HG02852 (cell line): Measurements from ENCODE around the gene WEE2.
"Not testable (repeated sequence)": the region's sequence is repeated elsewhere in the genome, so short reads cannot be mapped to it uniquely, and the experiment has no call there.

ENCODE experiments used
- ATAC-seq: cut with Tn5 transposase; IDR thresholded peaks from one replicate; pipeline ENCODE4 v1.9.1; 2021; ENCODE audit warnings: mild to moderate bottlenecking, moderate library complexity; ENCODE audit not compliant: unreplicated experiment

WEE2 gene

GRCh38 chr7:141763797-141764196 lies 55.6 kb downstream of the WEE2 start, which contains the start of gene TAS2R3:
TAS2R3 (plus strand) TSS chr7:141764097; CDS start chr7:141764159, 62 bp downstream.
- no peak for ATAC-seq

DNA sequence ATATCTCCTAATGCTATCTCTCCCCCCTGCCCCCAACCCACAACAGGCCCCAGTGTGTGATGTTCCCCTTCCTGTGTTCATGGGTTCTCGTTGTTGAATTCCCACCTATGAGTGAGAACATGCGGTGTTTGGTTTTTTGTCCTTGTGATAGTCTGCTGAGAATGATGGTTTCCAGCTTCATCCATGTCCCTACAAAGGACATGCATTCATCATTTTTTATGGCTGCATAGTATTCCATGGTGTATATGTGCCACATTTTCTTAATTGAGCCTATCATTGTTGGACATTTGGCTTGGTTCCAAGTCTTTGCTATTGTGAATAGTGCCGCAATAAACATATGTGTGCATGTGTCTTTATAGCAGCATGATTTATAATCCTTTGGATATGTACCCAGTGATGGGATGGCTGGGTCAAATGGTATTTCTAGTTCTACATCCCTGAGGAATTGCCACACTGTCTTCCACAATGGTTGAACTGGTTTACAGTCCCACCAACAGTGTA lies 62.0 kb downstream of the WEE2 start:
- ATAC-seq, result not testable (repeated sequence)

DNA sequence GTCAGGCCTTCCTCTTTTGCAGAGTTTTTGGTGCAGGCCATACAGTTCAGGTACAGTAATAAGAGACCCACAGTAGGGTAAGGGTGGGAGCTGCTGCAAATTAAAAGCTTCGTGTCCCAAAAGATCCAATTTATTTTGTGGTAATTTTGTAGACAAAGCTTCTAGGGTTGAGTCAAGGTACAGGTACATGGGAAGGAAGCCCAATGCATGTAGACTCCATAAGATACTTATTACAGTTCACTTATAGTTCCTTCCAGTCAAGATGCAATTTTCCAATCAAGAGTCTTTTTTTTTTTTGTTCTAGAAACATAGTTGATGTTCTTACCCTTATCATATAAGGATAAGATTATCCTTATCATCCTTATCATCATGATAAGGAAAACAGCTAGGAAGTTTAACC lies 68.2 kb downstream of the WEE2 start, which contains the start of gene TAS2R4:
Gene TAS2R4 (plus strand): TSS at position 301 of the 400 bp plus-strand sequence. CDS start 1,815 bp downstream, outside the sequence.
- ATAC-seq, result no peak
